EL (cell line): ENCODE data around the gene DBX2.
A peak's percentile ranks its signal among the peaks of the same experiment; 100 is the strongest.
"Not testable (repeated sequence)": the region's sequence is repeated elsewhere in the genome, so short reads cannot be mapped to it uniquely, and the experiment has no call there.

Source experiments
- DNase-seq: peaks from one replicate; pipeline ENCODE4 v3.0.0-alpha.2; 2016

Gene DBX2

DNA sequence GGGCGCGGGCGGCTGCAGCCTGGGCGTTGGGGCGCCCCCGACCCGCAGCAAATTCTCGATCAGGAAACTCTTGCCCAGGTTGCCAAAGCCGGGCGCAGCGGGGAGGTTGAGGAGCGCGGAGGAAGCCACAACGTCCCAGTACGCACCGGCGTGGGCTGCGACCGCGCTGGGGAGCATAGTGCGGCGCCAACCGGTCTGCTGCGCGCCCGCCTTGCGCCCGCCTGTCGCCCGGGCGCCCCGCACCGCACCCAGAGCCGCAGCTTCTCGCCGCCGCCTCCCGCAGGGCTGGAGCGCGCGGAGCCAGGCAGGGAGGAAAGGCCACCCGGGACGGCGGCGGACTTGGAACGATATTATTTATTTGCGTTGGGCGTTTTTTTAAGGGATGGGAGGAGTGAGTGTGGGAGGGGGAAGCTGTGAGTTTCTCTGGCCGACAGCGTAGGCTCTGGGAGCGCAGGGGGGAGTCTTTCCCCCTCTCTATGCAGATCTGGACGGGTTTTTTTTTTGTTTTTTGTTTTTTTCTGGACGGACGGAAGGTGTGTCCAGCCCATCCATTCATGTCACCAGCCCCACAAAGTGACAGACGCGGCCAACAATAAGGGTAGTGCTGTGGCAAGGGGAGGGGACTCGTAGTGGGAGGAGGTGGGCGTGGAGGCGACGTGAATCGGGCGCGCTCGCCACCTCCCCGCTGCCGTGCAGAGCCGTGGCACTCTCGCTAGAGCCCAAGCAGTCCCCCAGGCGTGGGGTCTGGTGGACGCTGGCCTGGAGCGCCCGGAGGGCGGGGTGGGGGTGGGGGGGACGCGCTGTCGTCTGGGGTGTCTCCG, at the start of gene DBX2:
DBX2 (minus strand) TSS at position 349 of the 821 bp plus-strand sequence; CDS start at position 177, 172 bp downstream.
- DNase-seq = no peak

DNA sequence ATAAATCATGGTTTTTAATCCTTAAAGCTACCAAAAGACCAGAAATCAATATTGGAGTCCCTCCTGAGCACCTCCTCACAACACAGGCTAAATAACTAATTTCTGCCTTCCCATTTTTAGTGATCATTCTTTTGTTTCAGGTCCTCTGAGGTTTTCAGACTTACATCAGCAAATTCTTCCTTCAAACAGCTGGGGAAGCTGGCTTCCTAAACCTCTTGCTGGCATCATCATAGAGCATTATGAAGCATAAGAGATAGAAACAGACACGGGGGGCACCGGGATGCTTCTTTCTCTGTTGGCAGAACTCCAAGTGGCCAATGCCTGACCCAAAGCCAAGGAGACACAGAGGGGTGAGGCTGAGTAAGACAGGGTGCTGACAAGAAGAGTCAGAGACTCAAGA, 47.9 kb upstream of the DBX2 start:
- no peak for DNase-seq

DNA sequence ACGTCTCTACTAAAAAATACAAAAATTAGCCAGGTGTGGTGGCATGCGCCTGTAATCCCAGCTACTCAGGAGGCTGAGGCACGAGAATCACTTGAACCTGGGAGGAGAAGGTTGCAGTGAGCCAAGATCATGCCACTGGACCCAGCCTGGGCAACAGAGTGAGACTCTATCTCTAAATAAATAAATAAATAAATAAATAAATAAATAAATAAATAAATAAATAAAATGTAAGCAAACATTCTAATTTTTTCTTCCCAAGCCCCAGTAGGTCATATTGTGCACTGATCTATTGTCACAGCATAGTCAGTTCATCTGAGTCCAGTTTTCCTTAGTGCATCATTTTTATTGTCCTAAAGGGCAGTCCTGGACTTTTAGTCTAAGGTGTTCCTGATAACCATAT, 44.5 kb upstream of the DBX2 start:
- DNase-seq = not testable (repeated sequence)

DNA sequence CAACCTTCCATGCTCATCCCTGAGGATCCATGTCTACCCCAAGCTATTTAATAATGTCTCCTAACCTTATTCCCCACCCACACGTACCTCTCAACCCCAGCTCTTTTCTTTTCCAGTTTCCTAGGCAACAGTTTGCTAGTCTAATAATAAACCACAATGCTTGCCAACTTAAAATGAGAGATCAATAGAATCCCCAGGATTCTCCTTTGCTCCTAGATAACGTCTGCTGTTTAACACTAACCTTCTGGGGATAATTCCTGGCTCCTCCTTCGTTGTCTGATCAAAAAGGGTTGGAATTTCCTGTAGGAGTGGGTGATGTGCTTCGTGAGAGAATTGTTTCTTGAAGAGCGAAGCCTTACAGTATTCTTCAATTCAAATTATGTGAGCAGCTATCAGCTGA, 42.2 kb upstream of the DBX2 start:
- DNase-seq = no peak

DNA sequence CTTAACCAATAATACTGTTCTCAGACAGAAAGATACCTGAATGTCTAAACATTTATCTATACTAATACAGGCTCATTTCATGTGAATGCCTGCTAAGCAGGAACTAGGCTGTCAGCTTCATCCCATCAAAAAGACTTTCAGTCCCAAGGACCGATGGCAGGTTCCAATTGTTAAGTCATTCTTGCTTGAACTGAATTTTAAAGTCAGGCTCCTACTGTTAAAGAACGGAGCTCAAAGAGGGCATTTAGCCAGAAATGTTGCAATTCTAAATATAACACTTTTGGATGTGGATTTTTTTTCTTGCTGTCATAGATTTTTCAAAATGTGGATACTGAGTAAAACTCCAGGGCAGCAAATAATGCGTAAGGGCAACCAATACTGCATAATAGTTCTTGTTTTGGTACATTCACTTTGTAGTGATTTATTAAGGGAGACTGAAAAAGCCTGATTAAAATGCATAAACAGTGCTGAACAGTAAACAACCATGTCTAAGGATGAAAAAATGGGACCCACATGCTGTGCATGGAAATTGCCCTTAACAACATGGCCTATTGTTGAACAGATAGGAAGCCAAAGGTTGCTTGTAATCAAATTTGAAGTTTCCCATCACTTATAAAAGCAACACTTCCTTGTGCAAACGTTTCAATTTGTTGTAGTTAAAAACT, 38.6 kb upstream of the DBX2 start:
- no peak for DNase-seq

DNA sequence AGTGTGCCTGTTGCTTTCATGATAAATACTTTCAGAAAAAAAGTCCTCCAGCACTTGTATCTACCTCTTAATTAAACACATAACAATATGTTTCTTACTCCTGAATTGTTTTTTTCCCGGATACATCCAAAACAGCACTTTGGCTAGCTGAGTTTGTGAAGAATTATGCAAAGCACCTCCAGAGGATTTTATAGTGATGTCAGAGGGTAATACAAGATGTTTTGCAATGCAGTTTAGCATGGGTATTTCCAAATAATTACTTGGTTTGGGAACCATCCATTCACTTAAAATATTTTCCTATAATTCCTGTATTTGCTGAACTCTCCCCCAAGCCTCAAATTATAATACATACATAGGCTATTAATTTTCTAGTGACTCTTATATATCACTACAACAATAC, 37.7 kb upstream of the DBX2 start:
- no peak for DNase-seq

DNA sequence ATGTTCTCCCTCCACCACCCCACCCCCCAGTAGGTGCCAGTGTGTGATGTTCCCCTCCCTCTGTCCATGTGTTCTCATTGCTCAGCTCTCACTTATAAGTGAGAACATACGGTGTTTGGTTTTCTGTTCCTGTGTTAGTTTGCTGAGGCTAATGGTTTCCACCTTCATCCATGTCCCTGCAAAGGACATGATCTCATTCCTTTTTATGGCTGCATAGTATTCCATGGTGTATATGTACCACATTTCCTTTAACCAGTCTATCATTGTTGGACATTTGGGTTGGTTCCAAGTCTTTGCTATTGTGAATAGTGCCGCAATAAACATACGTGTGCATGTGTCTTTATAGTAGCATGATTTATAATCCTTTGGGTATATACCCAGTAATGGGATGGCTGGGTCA, 33.3 kb upstream of the DBX2 start:
- not testable (repeated sequence) for DNase-seq

DNA sequence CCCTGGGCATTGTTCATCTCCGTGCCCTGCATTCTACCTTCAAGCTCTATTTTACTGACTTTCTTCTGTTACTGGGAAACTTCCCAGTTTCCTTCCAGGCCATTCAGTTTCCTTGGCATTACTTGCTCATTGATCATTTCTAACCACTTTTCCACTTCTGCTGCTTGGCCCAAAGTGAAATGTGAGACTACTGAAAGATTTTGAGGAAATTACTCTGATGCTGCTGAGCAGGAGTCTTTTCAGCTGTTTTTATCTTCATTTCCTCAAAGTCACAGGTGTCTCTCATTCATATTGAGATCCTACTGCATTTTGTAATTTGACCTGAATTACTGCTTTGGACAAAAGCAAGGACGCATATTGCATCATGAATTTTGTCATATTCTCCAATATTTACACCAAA, 26.4 kb upstream of the DBX2 start:
- DNase-seq = no peak

DNA sequence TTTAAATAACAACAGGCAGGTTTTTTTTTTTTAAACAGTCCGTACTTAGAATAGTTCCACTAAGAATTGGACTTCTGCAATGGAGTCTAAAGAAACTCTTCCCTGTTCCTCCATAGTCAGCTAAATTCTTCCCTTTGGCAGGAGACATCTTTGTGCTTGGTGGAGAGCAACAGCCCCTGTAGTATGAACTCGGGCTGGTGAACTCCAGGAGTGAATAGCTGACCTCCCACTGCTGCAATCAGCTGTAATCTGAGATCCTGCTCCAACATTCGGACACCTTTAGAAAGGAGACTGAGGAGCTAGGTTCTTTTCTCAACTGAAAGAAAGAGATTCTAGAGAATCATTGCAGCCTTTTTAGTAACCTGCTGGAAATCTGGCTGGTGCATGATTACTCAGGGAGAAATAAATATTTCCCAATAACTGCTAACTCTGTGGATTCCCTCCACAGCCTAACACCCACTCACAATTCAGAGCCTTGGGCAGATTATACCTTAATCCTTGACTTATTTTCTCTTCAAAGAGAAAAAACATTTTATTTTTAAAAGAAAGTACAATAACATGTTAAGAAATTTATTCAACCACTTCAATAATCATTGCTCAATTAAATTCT, 25.6 kb upstream of the DBX2 start:
- no peak for DNase-seq

DNA sequence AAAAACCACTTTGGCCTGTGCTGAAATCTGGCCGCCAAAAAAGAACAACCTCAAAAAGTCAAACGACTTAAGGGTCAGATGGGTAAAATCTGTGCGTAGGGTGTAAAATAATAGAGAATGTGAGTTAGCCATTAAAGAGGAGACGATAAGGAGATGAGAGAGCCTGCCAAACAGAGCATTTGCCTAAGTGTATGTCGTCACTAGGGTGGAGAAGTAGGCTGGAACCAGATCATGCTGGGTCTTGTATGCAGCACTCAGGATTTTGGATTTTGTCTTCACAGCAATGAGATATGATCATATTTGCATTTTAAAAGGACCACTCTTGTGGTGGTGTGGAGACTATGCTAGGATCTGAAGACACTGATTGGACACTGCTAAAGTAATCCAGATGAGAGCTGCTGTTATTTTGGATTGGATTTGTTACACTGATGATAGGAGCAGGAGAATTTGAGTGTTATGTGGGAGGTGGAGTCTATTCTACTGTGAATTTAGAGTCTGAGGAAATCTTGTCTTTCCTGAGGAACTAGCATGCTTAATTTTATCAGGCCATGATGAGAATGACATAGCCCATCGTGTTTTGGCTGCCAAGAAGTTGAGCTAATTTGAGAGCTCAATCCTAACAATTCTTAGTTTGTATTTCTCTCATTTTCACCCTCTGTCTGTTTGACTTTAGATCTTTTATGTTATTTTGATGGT, 24.8 kb upstream of the DBX2 start:
- DNase-seq = no peak

DNA sequence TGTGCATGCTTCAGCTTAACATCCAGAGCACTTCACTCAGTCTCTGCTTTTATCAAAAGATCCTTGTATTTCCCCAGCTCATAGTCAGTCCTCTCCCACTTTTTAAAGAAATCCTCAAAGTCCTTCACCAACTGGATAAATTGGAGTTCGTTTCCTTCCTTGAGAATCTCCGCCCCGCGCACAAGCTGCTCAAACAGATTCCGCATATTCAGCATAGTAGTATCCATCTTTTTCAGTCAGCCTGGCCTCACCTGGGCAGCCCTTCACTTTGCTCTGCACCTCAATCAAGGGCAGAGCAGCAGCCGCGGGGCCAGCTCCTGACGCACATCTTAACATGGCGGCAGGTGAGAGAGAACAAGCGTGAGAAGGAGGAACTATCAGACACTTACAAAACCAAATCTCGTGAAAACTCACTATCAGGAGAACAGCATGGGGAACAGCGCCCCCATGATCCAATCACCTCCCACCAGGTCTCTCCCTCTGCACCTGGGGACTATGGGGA, 14.3 kb upstream of the DBX2 start:
- no peak for DNase-seq

DNA sequence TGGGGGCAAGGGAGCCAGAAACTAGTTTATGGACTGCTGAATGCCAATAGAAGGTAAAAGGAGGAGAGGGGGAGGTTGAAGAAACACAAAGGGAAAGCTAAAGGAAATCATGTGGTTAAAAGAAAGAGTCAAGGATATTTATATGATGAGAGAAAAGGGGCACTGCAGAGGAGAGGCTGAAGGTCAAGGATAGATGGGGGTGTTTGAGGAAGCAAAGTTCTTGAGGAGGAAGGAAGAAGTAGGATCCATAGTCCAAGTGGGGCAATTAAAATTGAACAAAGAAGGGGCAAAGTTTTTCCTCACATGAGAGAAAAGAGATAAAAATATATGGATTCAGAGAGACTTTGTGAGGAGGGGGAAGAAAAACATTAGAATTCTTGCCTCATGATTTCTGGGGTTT, 10.1 kb upstream of the DBX2 start:
- DNase-seq = no peak

DNA sequence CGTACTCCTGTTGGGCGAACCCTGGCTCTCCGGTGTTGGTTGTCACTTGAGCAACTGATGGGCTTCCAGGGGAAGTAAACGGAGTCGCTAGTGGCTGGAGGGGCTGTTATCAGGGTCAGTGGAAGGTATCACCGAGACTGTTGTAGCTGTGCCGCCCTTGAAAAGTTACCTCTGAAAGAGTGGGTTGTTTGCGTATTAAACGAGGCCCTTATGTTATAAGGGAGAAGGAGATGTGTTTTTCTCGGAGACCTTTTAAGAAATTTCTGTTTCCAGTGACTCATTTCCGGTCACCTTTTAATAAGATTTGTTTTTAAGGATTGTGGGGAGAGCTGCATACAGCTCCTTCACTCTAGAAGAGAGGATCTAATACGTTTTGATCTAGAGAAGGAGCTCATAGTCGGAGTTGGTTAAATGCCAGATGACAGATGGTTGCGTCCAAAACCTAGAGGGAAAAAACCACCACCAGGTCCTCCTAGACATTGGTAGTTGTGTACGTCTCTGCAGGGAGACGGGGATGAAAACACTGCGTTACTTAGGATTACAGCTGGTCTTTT, 750 bp upstream of the DBX2 start:
- peak; percentile 2 for DNase-seq

DNA sequence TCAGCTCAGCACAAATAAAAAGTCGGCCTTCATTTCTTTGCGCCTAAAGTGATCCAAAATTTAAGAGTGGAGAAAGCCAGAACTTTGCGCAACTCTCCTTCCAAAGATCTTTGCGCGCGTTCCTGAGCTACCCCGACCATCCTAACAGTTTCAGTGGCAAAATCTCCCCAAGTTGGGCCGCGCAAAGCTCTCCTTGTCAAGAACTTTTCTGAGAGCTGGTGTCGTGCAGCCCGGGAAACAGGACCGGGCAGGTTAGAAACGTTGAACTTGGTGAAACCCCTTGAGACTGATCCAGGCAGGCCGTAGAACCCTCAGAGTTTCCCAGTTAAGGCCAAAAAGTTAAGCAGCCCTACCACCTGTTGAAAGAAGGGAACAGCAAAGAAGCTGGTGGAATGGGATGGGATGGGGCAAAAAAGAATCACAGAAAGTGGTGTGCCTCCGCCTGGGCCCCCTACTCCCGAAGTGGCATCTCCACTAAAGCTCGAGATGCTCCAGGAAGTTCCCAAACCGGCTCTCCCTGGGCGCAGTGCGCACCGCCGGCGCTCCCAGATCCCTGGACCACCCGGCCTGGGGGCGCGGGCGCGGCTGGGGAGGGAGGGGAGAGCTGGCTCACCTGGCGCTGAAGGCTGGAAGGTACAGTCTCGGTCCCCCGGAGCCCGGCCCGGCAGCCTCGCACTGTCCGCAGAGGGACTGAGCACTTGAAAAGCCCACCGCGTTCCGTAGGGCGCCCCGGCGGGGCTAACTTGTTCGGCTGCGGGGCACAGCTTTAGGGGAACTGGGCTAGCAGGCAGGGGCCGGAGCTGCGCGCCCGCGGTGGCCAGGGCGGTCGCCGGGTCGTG, 768 bp downstream of the DBX2 start:
- no peak for DNase-seq

DNA sequence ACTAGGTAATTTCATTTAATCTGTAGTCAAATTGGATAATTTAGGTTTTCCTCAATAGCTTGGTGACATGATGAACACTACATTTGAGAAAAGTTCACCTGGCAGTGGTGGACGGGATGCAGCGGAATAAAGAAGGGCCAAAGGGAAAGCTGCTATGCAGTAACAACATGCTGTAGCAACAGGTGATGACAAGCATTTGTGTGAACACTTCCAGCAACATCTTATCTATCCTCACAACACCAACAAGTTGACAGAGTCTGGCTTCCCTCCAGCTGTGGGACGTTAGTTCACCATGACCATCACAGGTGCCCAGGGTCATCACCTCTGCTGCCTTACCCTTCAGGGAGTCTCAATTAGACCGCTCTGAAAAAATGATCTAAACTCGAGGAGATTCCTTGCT, 8.3 kb downstream of the DBX2 start:
- no peak for DNase-seq

DNA sequence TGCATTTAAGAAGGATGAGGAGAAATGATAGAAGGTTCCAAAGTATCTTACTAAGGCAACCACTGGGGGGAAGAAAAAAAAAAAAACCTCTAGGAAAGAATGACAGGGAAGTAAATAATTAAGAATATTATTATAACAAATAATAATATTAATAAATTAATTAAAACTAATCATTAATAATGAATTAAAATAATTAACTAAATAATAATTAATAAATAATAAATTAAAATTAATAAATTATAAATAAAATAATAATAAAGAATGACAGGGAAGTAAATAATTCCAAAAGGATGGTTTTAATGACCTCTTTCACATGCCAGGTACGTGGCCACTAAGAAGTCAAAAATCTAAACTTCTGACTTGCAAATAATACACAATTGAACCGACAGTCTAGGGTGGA, 9.9 kb downstream of the DBX2 start:
- no peak for DNase-seq

DNA sequence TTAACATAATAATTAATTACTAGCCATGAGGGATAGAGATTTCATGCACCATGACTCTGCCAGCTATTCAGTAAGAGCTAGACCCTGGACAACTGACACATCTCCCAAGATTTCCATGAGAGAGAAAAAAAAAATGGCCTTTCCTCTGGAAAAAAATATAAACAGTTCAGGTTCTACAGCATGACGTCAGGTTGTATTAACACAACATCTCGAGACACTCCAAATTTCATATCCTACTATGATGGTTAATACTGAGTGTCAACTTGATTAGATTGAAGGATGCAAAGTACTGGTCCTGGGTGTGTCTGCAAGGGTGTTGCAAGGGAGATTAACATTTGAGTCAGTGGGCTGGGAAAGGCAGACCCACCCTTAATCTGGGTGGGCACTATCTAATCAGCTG, 11.1 kb downstream of the DBX2 start:
- DNase-seq = no peak

DNA sequence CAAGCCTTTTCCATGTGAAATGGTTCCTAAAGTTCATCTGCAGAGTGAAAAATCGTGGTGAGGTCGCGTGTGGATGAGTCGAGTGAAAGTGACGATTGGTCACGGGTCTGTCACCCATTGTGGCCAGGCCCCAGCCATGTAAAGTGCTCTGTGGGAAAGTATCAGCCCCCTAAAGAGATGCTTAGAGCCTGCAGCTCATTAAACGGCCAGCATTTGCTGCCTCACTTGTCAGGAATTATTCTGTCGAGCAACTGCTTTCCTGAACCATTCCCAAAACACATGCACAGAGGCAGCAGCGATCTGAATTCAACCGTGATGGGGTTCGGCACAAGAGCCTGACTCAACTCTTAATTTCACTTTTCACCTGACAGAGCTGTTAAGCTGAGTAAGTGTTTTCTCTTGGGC, 16.0 kb downstream of the DBX2 start:
- no peak for DNase-seq

DNA sequence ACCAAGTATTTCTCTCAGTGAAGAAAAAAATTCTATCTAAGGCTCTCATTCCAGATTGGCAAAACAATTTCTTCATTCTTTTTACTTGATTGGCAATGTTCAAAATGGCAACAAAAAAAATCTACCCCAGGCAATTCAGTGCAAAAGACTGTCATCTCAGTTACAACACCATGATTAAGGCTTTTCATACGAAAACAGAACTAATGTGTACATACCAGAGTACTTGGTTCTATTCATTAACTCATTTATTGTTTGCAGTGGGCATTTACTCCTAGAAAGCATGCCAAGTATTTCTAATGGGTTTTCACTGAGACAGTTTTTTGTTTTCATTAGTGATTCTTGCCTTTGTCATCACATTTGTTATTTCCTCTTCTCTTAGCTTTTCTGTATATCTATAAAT, 33.0 kb downstream of the DBX2 start:
- no peak for DNase-seq

DNA sequence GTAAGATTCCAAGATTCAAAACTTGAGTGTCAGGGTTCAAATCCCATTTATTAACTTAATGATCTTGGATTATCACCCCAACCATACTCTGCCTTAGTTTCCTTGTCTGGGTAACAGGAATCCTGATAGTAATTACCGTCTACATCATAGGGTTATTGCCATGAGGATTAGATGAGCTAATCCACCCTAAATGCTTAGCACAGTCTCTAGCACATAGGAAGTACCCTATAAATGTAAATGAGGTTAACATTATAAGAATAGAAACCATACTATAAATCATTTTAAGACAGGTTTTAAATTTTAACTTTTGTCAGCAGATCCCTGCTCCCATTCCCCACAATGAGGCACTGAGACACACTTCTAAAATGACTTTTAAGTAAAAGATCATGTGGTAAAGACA, 36.5 kb downstream of the DBX2 start:
- DNase-seq = no peak

DNA sequence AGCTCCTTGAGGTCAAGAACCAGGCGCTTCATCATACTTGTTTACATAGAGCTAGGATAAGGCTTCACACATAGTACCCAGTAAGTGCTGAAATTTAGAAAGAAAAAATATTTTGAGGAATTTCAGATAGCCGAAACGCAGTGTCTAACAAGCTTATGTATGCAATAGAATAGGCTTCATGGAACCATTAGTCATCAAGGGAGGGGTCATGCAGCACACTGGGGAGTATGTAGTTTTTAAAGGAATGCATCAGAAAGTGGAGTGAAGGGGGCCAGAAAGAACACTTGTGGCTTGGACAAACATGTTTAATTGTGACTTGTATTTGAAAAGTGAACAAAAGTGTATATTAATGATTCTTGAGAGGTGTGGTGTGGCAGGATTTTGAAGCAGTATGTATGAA, 38.1 kb downstream of the DBX2 start:
- DNase-seq = no peak

DNA sequence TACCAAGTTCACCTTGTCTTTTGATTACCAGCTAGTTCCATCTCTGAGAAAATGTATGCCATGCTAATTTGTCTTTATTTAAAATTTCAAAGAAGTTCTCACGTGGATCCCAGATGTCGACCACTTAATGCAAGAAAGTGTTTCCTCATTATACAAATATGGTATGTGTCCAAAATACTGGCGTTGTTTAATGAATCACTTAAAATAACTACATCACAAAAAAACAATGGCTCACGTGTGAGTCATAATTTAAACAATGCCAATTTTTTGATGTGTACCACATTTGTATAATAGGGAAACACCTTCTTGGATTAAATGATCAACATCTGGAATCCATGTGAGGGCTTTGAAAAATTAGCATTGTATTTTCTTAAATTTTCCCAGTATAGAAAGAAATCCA, 40.8 kb downstream of the DBX2 start:
- DNase-seq = peak; percentile 10
